Dedifferentiated amniotic fluid mesenchymal stem cell (primary cell): ENCODE results near the gene BRAT1.
"Not testable (repeated sequence)": the region's sequence is repeated elsewhere in the genome, so short reads cannot be mapped to it uniquely, and the experiment has no call there.

Experiments used
- DNase-seq: peaks from one replicate; pipeline ENCODE4 v3.0.0-alpha.2; 2016; ENCODE audit errors: extremely low spot score

Gene BRAT1

GRCh38 chr7:2583798-2584580 lies 28.7 kb upstream of the BRAT1 start:
- no peak for DNase-seq

GRCh38 chr7:2582006-2582735 lies 26.8 kb upstream of the BRAT1 start:
- DNase-seq: no peak

GRCh38 chr7:2580636-2581035 lies 25.3 kb upstream of the BRAT1 start:
- no peak for DNase-seq

DNA sequence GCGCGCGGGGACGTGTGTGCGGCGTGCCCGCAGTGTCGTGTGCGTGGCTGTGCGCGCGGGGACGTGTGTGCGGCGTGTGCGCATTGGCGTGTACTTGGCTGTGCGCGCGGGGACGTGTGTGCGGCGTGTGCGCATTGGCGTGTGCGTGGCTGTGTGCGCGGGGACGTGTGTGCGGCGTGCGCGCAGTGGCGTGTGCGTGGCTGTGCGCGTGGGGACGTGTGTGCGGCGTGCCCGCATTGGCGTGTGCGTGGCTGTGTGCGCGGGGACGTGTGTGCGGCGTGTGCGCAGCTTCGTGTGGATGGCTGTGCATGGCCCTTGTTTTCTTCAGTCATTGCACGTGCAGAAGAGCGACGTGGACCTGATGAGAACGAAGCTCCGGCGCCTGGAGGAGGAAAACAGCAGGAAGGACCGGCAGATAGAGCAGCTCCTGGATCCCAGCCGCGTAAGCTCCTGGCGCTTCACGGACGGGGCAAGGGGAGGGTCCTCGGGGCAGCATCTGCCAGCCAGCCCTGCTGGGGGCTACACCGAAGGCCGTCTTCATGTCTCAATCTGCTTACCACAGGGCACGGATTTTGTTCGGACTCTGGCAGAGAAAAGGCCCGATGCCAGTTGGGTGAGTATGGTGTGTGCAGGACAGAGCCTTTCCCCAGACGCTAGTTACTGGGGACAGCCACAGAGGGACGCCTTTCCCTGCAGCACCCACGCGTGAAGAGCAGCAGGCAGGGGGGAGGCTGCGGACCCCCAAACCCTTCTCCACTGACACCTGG lies 22.8 kb upstream of the BRAT1 start:
- DNase-seq: no peak

DNA sequence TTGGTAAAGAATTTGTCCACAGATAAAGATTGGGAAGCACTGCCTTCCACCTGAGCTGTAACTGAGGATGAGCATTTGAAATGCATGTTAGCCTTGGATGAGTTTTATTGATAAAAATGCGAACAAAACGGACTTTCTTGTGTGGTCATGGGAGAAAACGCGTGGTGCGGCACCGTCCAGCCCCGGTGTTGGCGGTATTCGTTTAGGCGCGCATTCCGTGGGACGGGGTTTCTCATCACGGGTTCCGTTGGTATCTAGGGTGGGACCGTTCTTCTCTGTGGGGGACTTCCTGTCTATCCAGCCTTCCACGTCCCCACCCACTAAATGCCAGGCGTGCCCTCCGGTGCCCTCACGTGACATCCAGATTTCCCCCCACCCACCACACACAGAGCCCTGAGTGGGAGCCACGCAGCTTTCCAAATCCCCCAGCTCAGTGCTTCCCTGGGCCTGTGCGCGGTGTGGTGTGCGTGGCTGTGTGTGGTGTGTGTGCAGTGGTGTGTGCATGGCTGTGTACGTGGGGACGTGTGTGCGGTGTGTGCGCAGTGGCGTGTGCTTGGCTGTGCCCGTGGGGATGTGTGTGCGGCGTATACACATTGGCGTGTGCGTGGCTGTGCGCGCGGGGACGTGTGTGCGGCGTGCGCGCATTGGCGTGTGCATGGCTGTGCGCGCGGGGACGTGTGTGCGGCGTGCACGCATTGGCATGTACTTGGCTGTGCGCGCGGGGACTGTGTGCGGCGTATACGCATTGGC lies 21.6 kb upstream of the BRAT1 start:
- no peak for DNase-seq

GRCh38 chr7:2575733-2576340 lies 20.5 kb upstream of the BRAT1 start:
- no peak for DNase-seq

DNA sequence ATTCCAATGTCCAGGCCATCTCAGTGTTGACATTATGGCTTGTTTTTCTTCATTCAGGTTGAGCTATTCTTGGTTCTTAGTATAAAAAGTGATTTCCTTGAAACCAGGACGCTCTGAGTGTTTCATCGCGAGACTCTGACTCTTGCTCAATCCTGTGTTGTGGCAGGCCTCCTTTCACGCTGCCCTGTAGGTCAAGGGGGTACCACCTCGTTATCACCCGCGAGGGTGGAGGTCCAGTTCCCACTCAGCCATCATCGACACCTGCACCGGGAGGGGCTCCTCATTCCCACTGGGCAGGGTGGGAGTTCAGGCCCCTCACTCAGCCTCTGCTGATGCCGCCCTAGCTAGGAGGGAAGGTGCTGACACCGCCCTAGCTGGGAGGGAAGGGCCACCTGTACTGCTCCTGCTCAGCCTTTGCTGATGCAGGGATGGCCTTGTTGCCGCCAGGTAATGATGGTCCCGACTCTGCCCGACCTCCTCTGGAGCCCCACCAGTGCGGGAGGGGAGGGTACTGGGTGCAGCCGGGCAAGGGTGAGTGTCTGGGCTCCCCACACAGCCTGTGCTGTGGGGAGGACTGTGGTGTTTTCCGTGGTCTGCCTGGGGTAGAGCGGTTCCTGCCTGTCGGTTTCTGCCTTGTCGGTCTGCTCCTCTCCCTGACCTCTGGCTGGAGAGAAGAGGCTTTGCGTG lies 19.9 kb upstream of the BRAT1 start:
- no peak for DNase-seq

- no peak for DNase-seq
Observed at GRCh38 chr7:2573761-2574160, 18.4 kb upstream of the BRAT1 start.

DNA sequence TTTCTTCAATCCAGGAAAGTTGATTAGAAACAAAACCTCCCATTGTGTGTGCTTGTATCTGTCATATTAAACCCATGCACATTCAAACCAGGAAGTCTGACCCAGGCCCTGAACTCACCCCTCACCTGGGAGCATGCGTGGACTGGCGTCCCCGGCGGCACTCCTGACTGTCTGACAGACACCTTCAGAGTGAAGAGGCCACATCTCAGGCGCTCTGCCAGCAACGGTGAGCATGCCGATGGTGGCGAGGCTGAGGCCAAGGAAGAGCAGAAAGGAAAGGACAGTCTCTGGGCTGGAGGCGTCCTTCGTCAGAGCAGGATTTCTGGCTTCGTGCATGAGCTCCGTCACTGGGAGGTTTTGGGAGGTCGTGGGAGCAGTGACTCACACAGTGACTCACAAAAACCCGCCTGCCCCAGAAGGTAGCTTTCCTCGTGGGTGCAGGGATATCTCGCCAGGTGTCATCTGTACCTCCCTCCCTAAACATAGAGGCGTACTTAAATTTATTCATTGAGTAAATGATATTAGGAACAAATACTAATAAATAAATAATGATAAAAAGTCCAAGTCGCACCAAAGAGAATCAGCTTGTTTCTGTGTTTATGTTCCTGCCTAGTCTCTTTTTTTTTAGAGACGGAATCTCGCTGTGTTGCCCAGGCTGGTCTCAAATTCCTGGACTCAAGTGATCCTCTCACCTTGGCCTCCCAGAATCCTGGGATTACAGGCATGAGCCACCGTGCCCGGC lies 16.9 kb upstream of the BRAT1 start:
- DNase-seq: no peak

- no peak for DNase-seq
Observed at GRCh38 chr7:2571409-2571808, 16.1 kb upstream of the BRAT1 start.

GRCh38 chr7:2570021-2570420 lies 14.7 kb upstream of the BRAT1 start:
- DNase-seq: no peak

DNA sequence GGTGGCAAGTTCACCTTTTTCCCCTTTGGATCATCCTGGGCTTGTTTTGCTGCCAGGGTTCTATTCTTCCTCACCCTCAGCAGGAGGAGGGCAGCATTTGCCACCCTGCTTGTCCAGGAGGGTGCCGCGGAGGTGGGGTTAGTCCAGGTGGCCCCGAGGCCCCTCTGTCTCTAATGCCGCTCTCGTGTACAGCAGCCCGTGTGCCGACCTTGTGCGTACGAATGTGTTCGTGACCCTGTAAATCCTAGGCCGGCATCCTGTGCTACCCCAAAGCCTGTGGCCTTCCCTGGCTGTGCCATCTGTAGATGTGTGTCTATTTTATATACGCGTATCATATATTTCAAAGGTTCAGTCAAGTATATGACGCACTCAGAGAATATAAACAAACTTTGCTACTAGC lies 14.1 kb upstream of the BRAT1 start:
- no peak for DNase-seq

DNA sequence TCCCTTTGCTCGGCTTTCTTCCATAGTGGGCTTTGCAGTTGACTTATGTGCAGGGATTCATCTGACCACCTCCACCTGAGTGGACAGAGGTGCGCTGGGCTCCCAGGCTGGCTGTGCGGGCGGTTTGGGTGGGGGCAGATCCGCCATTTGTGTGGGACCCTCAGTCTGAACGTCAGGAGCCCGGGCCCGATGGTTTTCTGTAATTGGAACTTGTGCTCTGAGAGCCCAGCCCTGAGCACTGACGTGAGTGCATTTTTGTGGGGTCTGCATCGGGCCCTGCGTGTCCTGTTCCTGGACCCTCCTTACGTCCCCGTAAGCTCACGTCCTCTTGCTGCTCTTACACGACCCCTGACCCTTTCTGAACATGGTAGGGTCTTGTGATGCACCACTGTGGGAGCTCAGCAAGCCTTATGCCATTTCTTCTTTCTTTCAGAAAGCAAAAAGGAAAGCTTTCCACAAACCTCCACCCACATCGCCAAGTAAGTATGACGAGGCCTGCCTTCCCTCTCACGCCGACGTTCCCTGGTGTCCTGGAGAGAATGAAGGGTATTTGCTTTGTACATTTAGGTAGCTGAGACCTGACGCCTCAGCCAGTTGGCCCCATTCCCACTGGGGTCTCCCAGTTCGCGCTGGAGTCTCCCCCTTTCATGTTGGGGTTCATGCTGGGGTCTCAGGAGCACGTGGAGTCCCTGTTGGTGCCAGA lies 13.3 kb upstream of the BRAT1 start:
- DNase-seq: no peak

- DNase-seq: no peak
Observed at GRCh38 chr7:2567679-2568278, 12.5 kb upstream of the BRAT1 start.

- DNase-seq: no peak
Observed at GRCh38 chr7:2566890-2567678, 11.8 kb upstream of the BRAT1 start.

GRCh38 chr7:2566348-2566889 lies 11.1 kb upstream of the BRAT1 start:
- no peak for DNase-seq

GRCh38 chr7:2564970-2565540 lies 9.7 kb upstream of the BRAT1 start:
- DNase-seq: no peak

- DNase-seq: not testable (repeated sequence)
Observed at GRCh38 chr7:2563955-2564354, 8.6 kb upstream of the BRAT1 start.
